Kidney (tissue), 14 donors: ENCODE measurements around the gene SMOC1. TPM values are rescaled to one million over a fixed set of nuclear protein-coding genes. Genes with fewer than 3 reads are reported as not detected.

Experiments
- DNase-seq, 5 donors: peaks; one replicate each; pipeline ENCODE4 v3.0.0-alpha.2; 2013 to 2020
- FAIRE-seq: peaks from 2 replicates; lab custom pipeline; 2012; peaks lifted over from hg19 to GRCh38; lab: Jason Lieb, UNC
- H3K27ac ChIP-seq, 2 donors: one replicate each; pipeline ENCODE4 v1.7.0; 2013; ENCODE audit warnings: low read depth in 2 of 2, low read length in 2 of 2, inconsistent platforms in 1 of 2
- H3K27me3 ChIP-seq: one replicate; pipeline ENCODE4 v1.7.1; 2013; ENCODE audit warnings: low read length, inconsistent platforms; ENCODE audit not compliant: control insufficient read depth, insufficient read depth
- H3K36me3 ChIP-seq, 3 donors: one replicate each; pipeline versions ENCODE4 v1.7.0 to v1.7.1; 2013; ENCODE audit warnings: low read length in 3 of 3, control low read depth in 1 of 3, inconsistent platforms in 1 of 3; ENCODE audit not compliant: insufficient read depth in 3 of 3, control insufficient read depth in 2 of 3
- H3K4me1 ChIP-seq, 3 donors: one replicate each; pipeline versions ENCODE4 v1.7.0 to v1.7.1; 2013; ENCODE audit warnings: low read length in 3 of 3, inconsistent platforms in 1 of 3, low read depth in 1 of 3; ENCODE audit not compliant: control insufficient read depth in 2 of 3, insufficient read depth in 2 of 3
- H3K4me3 ChIP-seq, 3 donors: one replicate each; pipeline versions ENCODE4 v1.7.0 to v1.8.1; 2013; ENCODE audit warnings: low read length in 3 of 3, control low read depth in 1 of 3, inconsistent platforms in 1 of 3
- H3K9ac ChIP-seq, 3 donors: one replicate each; pipeline versions ENCODE4 v1.7.0 to v1.7.1; 2013; ENCODE audit warnings: low read length in 3 of 3, control low read depth in 1 of 3, inconsistent platforms in 1 of 3
- H3K9me3 ChIP-seq, 3 donors: one replicate each; pipeline versions ENCODE4 v1.7.0 to v1.7.1; 2013; ENCODE audit warnings: low read length in 3 of 3, control low read depth in 1 of 3, inconsistent platforms in 1 of 3; ENCODE audit not compliant: control insufficient read depth in 2 of 3, insufficient read depth in 1 of 3
- intact Hi-C: fragments of 100-400 bp; cut with DNase I; formaldehyde crosslinking; loops from one replicate; pipeline ENCODE4 v1.11.1; 2022
- polyA plus RNA-seq: library from polyadenylated mRNA; stranded (reverse); fragments of 350-450 nt; fragmentation: Illumina TruSeq; extraction: RNeasy Lipid Tissue Mini Kit (QIAGEN cat#74804); gene quantifications from one replicate; pipeline ENCODE4 v1.2.3, GENCODE V29; 2014; ENCODE audit warnings: low read depth, low replicate concordance; ENCODE audit not compliant: insufficient read depth
- total RNA-seq: library from RNA; stranded (reverse); fragmentation: NEBNext Ultra II Directional; extraction: Animal tissue kit (Norgen Biotek cat#: 25700); gene quantifications from one replicate; pipeline ENCODE4 v1.2.1, GENCODE V29; 2021
- TF ChIP-seq, protein P1 (sequence below): IDR thresholded peaks from 3 replicates; pipeline ENCODE4 v1.5.1; 2012; ENCODE audit warnings: mild to moderate bottlenecking, moderate library complexity, borderline replicate concordance; ENCODE audit not compliant: insufficient read depth; ENCODE audit errors: extremely low read depth
- donor health status: control.
- donor health status: control.
- donor health status: control.
- donor health status: control.
- donor health status: control.
- donor health status: DM: yes; HTN: yes; CAD: no.
- donor health status: Normal renal cell carcinoma (clear cell type).

The SMOC1 gene
- total and polyA plus RNA-seq, 2 donors from 2014 or later: 1.2 to 2.8 TPM

GRCh38 chr14:69845050-69845581 is 34.1 kb upstream of the SMOC1 start:
- intact Hi-C loops: no loop called here
- no peak for FAIRE-seq

DNA sequence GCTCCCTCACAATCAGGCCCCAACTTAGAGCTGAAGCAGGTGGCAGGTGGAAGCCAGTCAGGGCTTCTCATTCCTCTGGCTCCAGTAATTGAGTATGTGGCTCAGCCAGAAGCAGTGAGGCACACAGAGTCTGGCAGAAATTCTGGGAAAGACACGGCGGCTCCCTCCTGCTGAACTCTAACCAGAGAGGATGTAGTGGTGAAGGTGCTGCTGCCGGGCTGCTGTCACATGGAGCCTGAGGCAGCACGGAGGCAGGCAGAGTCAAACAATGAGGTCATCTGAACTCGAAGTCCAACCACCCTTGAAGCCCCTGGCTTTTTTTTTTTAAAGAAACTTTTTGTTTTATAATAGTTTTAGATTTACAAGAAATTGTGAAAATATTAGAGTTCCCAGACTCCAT is 33.4 kb upstream of the SMOC1 start:
- Histone ChIP-seq H3K4me3 (no peak overlapping the region), H3K9ac (no peak overlapping the region), H3K27me3 (peaks cover 2% of the 10 kb centered on the region), H3K36me3 (no peaks in the 10 kb centered on the region), H3K4me1 (no peaks in the 10 kb centered on the region), H3K9me3 (no peaks in the 10 kb centered on the region), H3K27ac (no peak overlapping the region)
- intact Hi-C loops: no loop called here
- DNase-seq (peak in 4 of 5 donors; percentile 50 to 60 (median 54)), FAIRE-seq (no peak)
- TF ChIP-seq, protein P1, sequence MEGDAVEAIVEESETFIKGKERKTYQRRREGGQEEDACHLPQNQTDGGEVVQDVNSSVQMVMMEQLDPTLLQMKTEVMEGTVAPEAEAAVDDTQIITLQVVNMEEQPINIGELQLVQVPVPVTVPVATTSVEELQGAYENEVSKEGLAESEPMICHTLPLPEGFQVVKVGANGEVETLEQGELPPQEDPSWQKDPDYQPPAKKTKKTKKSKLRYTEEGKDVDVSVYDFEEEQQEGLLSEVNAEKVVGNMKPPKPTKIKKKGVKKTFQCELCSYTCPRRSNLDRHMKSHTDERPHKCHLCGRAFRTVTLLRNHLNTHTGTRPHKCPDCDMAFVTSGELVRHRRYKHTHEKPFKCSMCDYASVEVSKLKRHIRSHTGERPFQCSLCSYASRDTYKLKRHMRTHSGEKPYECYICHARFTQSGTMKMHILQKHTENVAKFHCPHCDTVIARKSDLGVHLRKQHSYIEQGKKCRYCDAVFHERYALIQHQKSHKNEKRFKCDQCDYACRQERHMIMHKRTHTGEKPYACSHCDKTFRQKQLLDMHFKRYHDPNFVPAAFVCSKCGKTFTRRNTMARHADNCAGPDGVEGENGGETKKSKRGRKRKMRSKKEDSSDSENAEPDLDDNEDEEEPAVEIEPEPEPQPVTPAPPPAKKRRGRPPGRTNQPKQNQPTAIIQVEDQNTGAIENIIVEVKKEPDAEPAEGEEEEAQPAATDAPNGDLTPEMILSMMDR: no peak

More at GRCh38 chr14:69845050-69845581, 34.1 kb upstream of the SMOC1 start:
- H3K36me3 ChIP-seq: no peaks in the 10 kb centered on the region
- no peak overlapping the region for H3K27ac ChIP-seq
- peaks cover 2% of the 10 kb centered on the region for H3K27me3 ChIP-seq
- no peak for DNase-seq
- TF ChIP-seq, protein P1: no peak
- no peak overlapping the region for H3K9ac ChIP-seq
- H3K9me3 ChIP-seq: no peaks in the 10 kb centered on the region
- no peaks in the 10 kb centered on the region for H3K4me1 ChIP-seq
- H3K4me3 ChIP-seq: no peak overlapping the region

DNA sequence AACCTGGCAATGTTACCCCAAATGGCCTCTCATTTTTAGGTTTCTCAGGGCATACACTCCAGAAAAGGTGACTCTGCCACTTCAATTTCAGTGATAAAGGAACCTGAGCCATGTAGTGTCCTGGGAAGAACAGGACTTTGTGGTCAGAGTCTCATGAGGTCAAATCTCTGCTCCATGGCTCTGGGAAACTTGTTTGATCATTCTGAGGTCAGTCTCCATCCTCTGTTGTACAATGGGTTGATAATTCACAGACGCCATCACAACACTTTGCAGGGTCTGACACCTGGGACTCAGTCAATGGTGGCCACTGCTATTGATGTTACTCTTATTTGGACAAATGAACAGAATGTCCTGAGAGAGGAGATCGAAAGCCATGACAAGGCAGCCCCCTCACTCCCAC is 31.1 kb upstream of the SMOC1 start:
- FAIRE-seq: no peak
- Histone ChIP-seq H3K4me1 (no peaks in the 10 kb centered on the region), H3K36me3 (no peaks in the 10 kb centered on the region), H3K9me3 (no peaks in the 10 kb centered on the region), H3K27me3 (no peaks in the 10 kb centered on the region), H3K27ac (no peak overlapping the region), H3K4me3 (no peak overlapping the region), H3K9ac (no peak overlapping the region)
- intact Hi-C loops: no loop called here
- TF ChIP-seq, protein P1: no peak
- DNase-seq: no peak
